HG02610 (cell line): ENCODE data around the gene APOL1.
"Not testable (repeated sequence)": the region's sequence is repeated elsewhere in the genome, so short reads cannot be mapped to it uniquely, and the experiment has no call there.

Source experiments
- ATAC-seq: cut with Tn5 transposase; IDR thresholded peaks from one replicate; pipeline ENCODE4 v1.9.1; 2021; ENCODE audit warnings: mild to moderate bottlenecking, moderate library complexity; ENCODE audit not compliant: unreplicated experiment

The APOL1 gene

GRCh38 chr22:36252754-36253522 is at the start of gene APOL1:
Gene APOL1, plus strand, starts transcription at chr22:36253133. Its CDS starts 1,823 bp downstream, at chr22:36254956.
- ATAC-seq = peak; percentile 67

- not testable (repeated sequence) for ATAC-seq
These were observed 49.5 kb upstream of the APOL1 start for GRCh38 chr22:36203441-36203840.

- ATAC-seq = no peak
These were observed 48.8 kb upstream of the APOL1 start for GRCh38 chr22:36204001-36204631.

- ATAC-seq = no peak
These were observed 48.3 kb upstream of the APOL1 start for GRCh38 chr22:36204632-36205015.

GRCh38 chr22:36205573-36205972 is 47.4 kb upstream of the APOL1 start:
- not testable (repeated sequence) for ATAC-seq

GRCh38 chr22:36206255-36206654 is 46.7 kb upstream of the APOL1 start:
- no peak for ATAC-seq

GRCh38 chr22:36208162-36208765 is 44.7 kb upstream of the APOL1 start:
- no peak for ATAC-seq

- no peak for ATAC-seq
These were observed 44.0 kb upstream of the APOL1 start for GRCh38 chr22:36208914-36209313.

- ATAC-seq = not testable (repeated sequence)
These were observed 43.4 kb upstream of the APOL1 start for GRCh38 chr22:36209488-36209908.

GRCh38 chr22:36210224-36210623 is 42.7 kb upstream of the APOL1 start:
- ATAC-seq = no peak

- no peak for ATAC-seq
These were observed 41.6 kb upstream of the APOL1 start for GRCh38 chr22:36211237-36211861.

- no peak for ATAC-seq
These were observed 40.0 kb upstream of the APOL1 start for GRCh38 chr22:36212901-36213300.

- ATAC-seq = no peak
These were observed 39.3 kb upstream of the APOL1 start for GRCh38 chr22:36213586-36213985.

- ATAC-seq = no peak
These were observed 37.0 kb upstream of the APOL1 start for GRCh38 chr22:36215981-36216380.

GRCh38 chr22:36218648-36219193 is 34.2 kb upstream of the APOL1 start:
- ATAC-seq = no peak

GRCh38 chr22:36220451-36220921 is 32.4 kb upstream of the APOL1 start:
- ATAC-seq = no peak

GRCh38 chr22:36221799-36222751 is 30.9 kb upstream of the APOL1 start:
- ATAC-seq = no peak

- no peak for ATAC-seq
These were observed 30.0 kb upstream of the APOL1 start for GRCh38 chr22:36222887-36223450.

- no peak for ATAC-seq
These were observed 29.4 kb upstream of the APOL1 start for GRCh38 chr22:36223504-36223903.

- no peak for ATAC-seq
These were observed 28.7 kb upstream of the APOL1 start for GRCh38 chr22:36224245-36224644.
